K562 (cell line): ENCODE data around the gene LRP1B. TPM values are rescaled to one million over a fixed set of nuclear protein-coding genes. Genes with fewer than 3 reads are reported as not detected.

ENCODE experiments used
- ATAC-seq: fragments of 200-7000 bp; cut with Tn5 transposase; 3 replicates; pipeline ENCODE4 v1.9.1; 2020; ENCODE audit warnings: moderate library complexity
- BruUV-seq: library from RNA; stranded (reverse); fragments of 400-500 nt; replicated peaks from 2 replicates; lab custom pipeline; 2021; lab: Mats Ljungman, UMichigan
- CTCF ChIA-PET: fragments of 300-600 bp; formaldehyde crosslinking; extraction: SDS; loops from one replicate; lab custom pipeline; 2021; ENCODE audit warnings: low intra/inter-chr PET ratio; lab: Yijun Ruan, JAX
- POLR2A ChIA-PET: fragments of 300-600, 350-650 bp; sonication (Branson Sonifier 250); formaldehyde crosslinking; extraction: SDS; loops from one replicate; lab custom pipeline; 2021; ENCODE audit warnings: antibody characterized with exemption, inconsistent platforms; lab: Yijun Ruan, JAX
- DNase-seq, 4 experiments: peaks; one replicate each; pipeline versions ENCODE4 v3.0.0 to v3.0.0-alpha.2; 2011 to 2018; ENCODE audit warnings: low spot score in 3 of 4, mixed read lengths in 3 of 4; ENCODE audit errors: extremely low read depth in 1 of 4
- FAIRE-seq: peaks from 2 replicates; lab custom pipeline; 2011; peaks lifted over from hg19 to GRCh38; lab: Jason Lieb, UNC
- H2AFZ ChIP-seq: 2 replicates; pipeline ENCODE4 v1.6.0; 2011; ENCODE audit warnings: low read depth, low read length, control low read depth, inconsistent platforms
- H3K27ac ChIP-seq: fragments of 200-600 bp; 3 replicates; pipeline ENCODE4 v1.8.0; 2011; ENCODE audit warnings: low read depth, mild to moderate bottlenecking, control low read depth, inconsistent platforms, low read length, moderate library complexity, mixed read lengths; ENCODE audit errors: extremely low read depth
- H3K27me3 ChIP-seq, 2 experiments: fragments of 300-600 bp in 1 of 2; 2 replicates in 1 of 2; 3 replicates in 1 of 2; pipeline versions ENCODE4 v1.6.0 to v1.8.0; 2011; ENCODE audit warnings: inconsistent platforms in 2 of 2, low read length in 2 of 2, mild to moderate bottlenecking in 1 of 2, mixed read lengths in 1 of 2, moderate library complexity in 1 of 2; ENCODE audit not compliant: control insufficient read depth in 2 of 2, insufficient read depth in 2 of 2
- H3K36me3 ChIP-seq: fragments of 300-600 bp; 3 replicates; pipeline ENCODE4 v1.8.0; 2011; ENCODE audit warnings: mild to moderate bottlenecking, low read length, inconsistent platforms; ENCODE audit not compliant: control insufficient read depth, insufficient read depth
- H3K4me1 ChIP-seq, 2 experiments: fragments of 200-600 bp in 1 of 2; replicated peaks in 1 of 2; 2 replicates in 1 of 2; 3 replicates in 1 of 2; pipeline versions ENCODE4 v1.5.1 to v1.8.0; 2011; ENCODE audit warnings: inconsistent platforms in 2 of 2, low read length in 2 of 2, mild to moderate bottlenecking in 1 of 2, mixed read lengths in 1 of 2, moderate library complexity in 1 of 2; ENCODE audit not compliant: control insufficient read depth in 2 of 2, insufficient read depth in 2 of 2
- H3K4me2 ChIP-seq: 2 replicates; pipeline ENCODE4 v1.6.1; 2011; ENCODE audit warnings: low read length, control low read depth, inconsistent platforms, mixed read lengths; ENCODE audit not compliant: insufficient read depth
- H3K4me3 ChIP-seq: fragments of 200-600 bp; sonication (generic), shearing (Covaris generic); 2 replicates; pipeline ENCODE4 v1.5.1; 2016; ENCODE audit warnings: control low read depth, inconsistent platforms
- H3K79me2 ChIP-seq: fragments of 200-600 bp; 3 replicates; pipeline ENCODE4 v1.8.0; 2011; ENCODE audit warnings: low read length, inconsistent platforms; ENCODE audit not compliant: control insufficient read depth, insufficient read depth
- H3K9ac ChIP-seq, 2 experiments: 2 replicates each; pipeline versions ENCODE4 v1.6.0 to v1.6.1; 2011; ENCODE audit warnings: low read depth in 2 of 2, low read length in 2 of 2, control low read depth in 1 of 2, inconsistent platforms in 1 of 2, mild to moderate bottlenecking in 1 of 2, mixed read lengths in 1 of 2; ENCODE audit not compliant: insufficient read depth in 1 of 2
- H3K9me1 ChIP-seq: one replicate; pipeline ENCODE4 v1.6.0; 2011; ENCODE audit warnings: inconsistent platforms, mild to moderate bottlenecking, low read length, moderate library complexity; ENCODE audit not compliant: control insufficient read depth, insufficient read depth
- H3K9me3 ChIP-seq: replicated peaks from 2 replicates; pipeline ENCODE4 v1.5.1; 2011; ENCODE audit warnings: low read depth, low read length, inconsistent platforms; ENCODE audit not compliant: control insufficient read depth, insufficient read depth
- H4K20me1 ChIP-seq: replicated peaks from 2 replicates; pipeline ENCODE4 v1.6.1; 2011; ENCODE audit warnings: low read length, inconsistent platforms, mixed read lengths; ENCODE audit not compliant: control insufficient read depth, insufficient read depth
- BCOR ChIP-seq: fragments of 450-650 bp; IDR thresholded peaks from 2 replicates; pipeline ENCODE4 v1.6.1; 2016
- FOXM1 ChIP-seq, 2 experiments: fragments of 450-650 bp in 1 of 2; sonication (generic) in 1 of 2; formaldehyde crosslinking in 1 of 2; IDR thresholded peaks; 2 replicates each; pipeline versions ENCODE4 v1.6.1 to v1.9.0; 2017 to 2022; ENCODE audit warnings: low read depth in 2 of 2, mild to moderate bottlenecking in 2 of 2, missing genetic modification reagents in 1 of 2, moderate library complexity in 1 of 2
- KLF1 ChIP-seq: fragments of 450-650 bp; IDR thresholded peaks from 2 replicates; pipeline ENCODE4 v1.6.1; 2016; ENCODE audit warnings: missing genetic modification characterization, missing compliant biosample characterization
- MTF1 ChIP-seq: fragments of 250-450 bp; sonication (Bioruptor Pico); IDR thresholded peaks from 2 replicates; pipeline ENCODE4 v1.9.0; 2021; ENCODE audit warnings: moderate library complexity, mild to moderate bottlenecking, inconsistent platforms, borderline replicate concordance
- ZFX ChIP-seq: sonication (generic); formaldehyde crosslinking; IDR thresholded peaks from 2 replicates; pipeline ENCODE4 v1.8.0; 2022; ENCODE audit warnings: mild to moderate bottlenecking, missing genetic modification reagents, moderate library complexity
- WGBS: fragments of 100-300 bp; shearing (Covaris generic); methylation state at CpG from one replicate; pipeline ENCODE4 v1.1.6; 2016; ENCODE audit warnings: low coverage, mixed read lengths; ENCODE audit not compliant: insufficient coverage; ENCODE audit errors: missing lambda C conversion rate; 5-methylcytosine and 5-hydroxymethylcytosine counted together
- in situ Hi-C: fragments of 300-500 bp; cut with MboI; formaldehyde crosslinking; loops from 4 replicates; pipeline ENCODE4 v1.15.0; 2018; ENCODE audit warnings: inconsistent platforms, mixed read lengths
- intact Hi-C: fragments of 100-400 bp; cut with micrococcal nuclease; formaldehyde crosslinking; loops from 2 replicates; pipeline ENCODE4 v1.14.2; 2022
- polyA plus RNA-seq, 8 experiments: library from polyadenylated mRNA; depleted of rRNA in 4 of 8; stranded (reverse) in 5 of 8; unstranded in 3 of 8; fragments of >200 nt; fragmentation: Nextera tagmentation in 2 of 8; fragmentation: Illumina TruSeq in 1 of 8; extraction: Ambion mirVana in 2 of 8; extraction: Trizol in 1 of 8; gene quantifications; 2 replicates each; pipeline versions ENCODE4 v1.2.1 to v1.2.3, GENCODE V29; 2011 to 2014; ENCODE audit warnings: inconsistent platforms in 1 of 8, missing spikeins in 1 of 8
- total RNA-seq, 7 experiments: library from RNA; depleted of rRNA in 6 of 7; stranded (reverse); fragments of >200 nt in 6 of 7; fragmentation: Illumina TruSeq in 2 of 7; extraction: Trizol in 2 of 7; gene quantifications; 2 replicates each; pipeline versions ENCODE4 v1.2.1 to v1.2.3, GENCODE V29; 2011 to 2021; ENCODE audit warnings: low replicate concordance in 1 of 7

Gene LRP1B
- total and polyA plus RNA-seq, 9 of the 15 experiments (the other 6 are each of a cell fraction or from before 2014, with no cell fraction given) = not detected

GRCh38 chr2:140316345-140316744 lies 1814.5 kb downstream of the LRP1B start:
- no peak overlapping the region for H3K4me3 ChIP-seq
- BruUV-seq = no TSS peak
- in situ Hi-C loops (no loop called here), intact Hi-C loops (no loop called here)
- 0% methylated on average over 3 of the region's 3 CpGs for WGBS
- no peak for TF ChIP-seq BCOR
- TF ChIP-seq FOXM1 (IDR thresholded peaks at IDR 0.05; ENCODE audit: low read depth) = no peak
- no peak for TF ChIP-seq FOXM1 (CRISPR knock-in tag; IDR thresholded peaks at IDR 0.05; ENCODE audit: low read depth)
- H3K9ac ChIP-seq = no peak overlapping the region
- no peak overlapping the region for H3K4me2 ChIP-seq
- FAIRE-seq (no peak), ATAC-seq (no peak), DNase-seq (no peak)
- no peaks in the 10 kb centered on the region for H3K4me1 ChIP-seq
- no peaks in the 10 kb centered on the region for H4K20me1 ChIP-seq
- H3K9me1 ChIP-seq = no peaks in the 10 kb centered on the region
- H3K9me3 ChIP-seq = no peaks in the 10 kb centered on the region
- no peaks in the 10 kb centered on the region for H3K27me3 ChIP-seq
- no peaks in the 10 kb centered on the region for H3K79me2 ChIP-seq
- no peaks in the 10 kb centered on the region for H3K36me3 ChIP-seq
- ChIA-PET CTCF (no interaction called here), POLR2A (no interaction called here)
- no peak overlapping the region for H2AFZ ChIP-seq
- no peak overlapping the region for H3K27ac ChIP-seq

DNA sequence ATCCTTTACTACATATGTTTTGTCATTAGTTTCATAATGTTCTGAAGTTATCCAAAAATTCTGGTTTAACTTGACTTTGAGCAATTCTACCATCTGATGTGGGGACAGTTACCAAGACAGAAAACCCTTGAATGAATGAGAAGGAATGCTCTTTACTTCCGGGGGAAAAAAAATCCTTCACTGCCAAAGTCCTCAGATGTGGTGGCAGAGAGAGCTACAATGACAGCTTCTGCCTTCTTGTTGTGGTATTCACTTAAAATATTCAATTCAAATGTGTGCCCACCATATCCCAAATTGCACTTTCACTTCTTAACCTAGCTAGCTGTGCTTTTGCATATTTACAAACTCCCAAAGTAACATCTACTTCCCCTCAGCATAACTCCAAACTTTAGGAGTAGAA lies 1818.9 kb downstream of the LRP1B start:
- BruUV-seq = no TSS peak
- 0% methylated on average over 1 of the region's 1 CpG for WGBS
- in situ Hi-C loops = no loop called here

More for the DNA sequence above, 1818.9 kb downstream of the LRP1B start:
- intact Hi-C loops = no loop called here
- POLR2A ChIA-PET = no interaction called here
- H3K9me3 ChIP-seq = no peaks in the 10 kb centered on the region
- H3K79me2 ChIP-seq = no peaks in the 10 kb centered on the region
- no peak overlapping the region for H2AFZ ChIP-seq
- H3K9ac ChIP-seq = no peak overlapping the region
- no peaks in the 10 kb centered on the region for H3K4me1 ChIP-seq
- FAIRE-seq (no peak), ATAC-seq (no peak), DNase-seq (no peak)
- no peaks in the 10 kb centered on the region for H3K36me3 ChIP-seq
- H3K4me3 ChIP-seq = no peak overlapping the region
- no peak overlapping the region for H3K27ac ChIP-seq
- H4K20me1 ChIP-seq = no peaks in the 10 kb centered on the region
- H3K9me1 ChIP-seq = no peaks in the 10 kb centered on the region
- no peaks in the 10 kb centered on the region for H3K27me3 ChIP-seq
- H3K4me2 ChIP-seq = no peak overlapping the region
- CTCF ChIA-PET = no interaction called here
- TF ChIP-seq ZFX (CRISPR knock-in tag) (no peak), MTF1 (CRISPR knock-in tag) (no peak), KLF1 (tag) (no peak)
